Measurements from ENCODE around the gene ZNF701.

Gene ZNF701

GRCh38 chr19:52527134-52527955 is 42.7 kb upstream of the ZNF701 start, which contains the start of gene ZNF808 (continued):
- TF ChIP-seq ZBTB26 (tag by site-specific recombination; optimal IDR thresholded peaks at IDR 0.05) (peak; percentile 16), ZNF394 (tag by site-specific recombination; IDR thresholded peaks at IDR 0.05; ENCODE audit: borderline replicate concordance) (peak; percentile 42; the same call in 1 of the 2 replicates), TSHZ1 (tag by site-specific recombination; IDR thresholded peaks at IDR 0.05; ENCODE audit: borderline replicate concordance) (no peak), ZNF211 (tag by site-specific recombination; IDR thresholded peaks at IDR 0.05; ENCODE audit: low read depth) (no peak), FEZF1 (tag by site-specific recombination; IDR thresholded peaks at IDR 0.05) (no peak), OVOL3 (tag by site-specific recombination; IDR thresholded peaks at IDR 0.05) (no peak), SP2 (tag by site-specific recombination; IDR thresholded peaks at IDR 0.05) (peak; percentile 41), ZNF112 (tag by site-specific recombination; IDR thresholded peaks at IDR 0.05) (no peak), PRDM6 (tag by site-specific recombination; IDR thresholded peaks at IDR 0.05) (no peak), CTCF (tag by site-specific recombination; IDR thresholded peaks at IDR 0.05) (no peak), ZNF324 (tag by site-specific recombination; IDR thresholded peaks at IDR 0.05) (no peak), ZNF555 (tag by site-specific recombination; conservative IDR thresholded peaks at IDR 0.05) (no peak), ZNF610 (tag by site-specific recombination; IDR thresholded peaks at IDR 0.05; ENCODE audit: borderline replicate concordance) (no peak), ZBTB20 (tag by site-specific recombination; IDR thresholded peaks at IDR 0.05) (peak; percentile 77), ZBTB11 (tag by site-specific recombination; conservative IDR thresholded peaks at IDR 0.05; ENCODE audit: low read depth) (peak; percentile 58; the same call in 1 of the 2 replicates), ZNF624 (tag by site-specific recombination; IDR thresholded peaks at IDR 0.05) (no peak), ZNF571 (tag by site-specific recombination; IDR thresholded peaks at IDR 0.05) (no peak), ZSCAN4 (tag by site-specific recombination; IDR thresholded peaks at IDR 0.05) (no peak), ZNF76 (tag by site-specific recombination; IDR thresholded peaks at IDR 0.05; ENCODE audit: borderline replicate concordance, low read depth) (no peak), SCRT2 (tag by site-specific recombination; IDR thresholded peaks at IDR 0.05) (peak; percentile 95), ZBTB44 (tag by site-specific recombination; IDR thresholded peaks at IDR 0.05) (no peak), TRIM28 (IDR thresholded peaks at IDR 0.05; ENCODE audit: borderline replicate concordance, low read length) (no peak), ZNF596 (tag by site-specific recombination; IDR thresholded peaks at IDR 0.05) (no peak)
